ENCODE results near the gene NFATC3.
A peak's percentile ranks its signal among the peaks of the same experiment; 100 is the strongest.
"Not testable (repeated sequence)": the region's sequence is repeated elsewhere in the genome, so short reads cannot be mapped to it uniquely, and the experiment has no call there.

NFATC3 gene

DNA sequence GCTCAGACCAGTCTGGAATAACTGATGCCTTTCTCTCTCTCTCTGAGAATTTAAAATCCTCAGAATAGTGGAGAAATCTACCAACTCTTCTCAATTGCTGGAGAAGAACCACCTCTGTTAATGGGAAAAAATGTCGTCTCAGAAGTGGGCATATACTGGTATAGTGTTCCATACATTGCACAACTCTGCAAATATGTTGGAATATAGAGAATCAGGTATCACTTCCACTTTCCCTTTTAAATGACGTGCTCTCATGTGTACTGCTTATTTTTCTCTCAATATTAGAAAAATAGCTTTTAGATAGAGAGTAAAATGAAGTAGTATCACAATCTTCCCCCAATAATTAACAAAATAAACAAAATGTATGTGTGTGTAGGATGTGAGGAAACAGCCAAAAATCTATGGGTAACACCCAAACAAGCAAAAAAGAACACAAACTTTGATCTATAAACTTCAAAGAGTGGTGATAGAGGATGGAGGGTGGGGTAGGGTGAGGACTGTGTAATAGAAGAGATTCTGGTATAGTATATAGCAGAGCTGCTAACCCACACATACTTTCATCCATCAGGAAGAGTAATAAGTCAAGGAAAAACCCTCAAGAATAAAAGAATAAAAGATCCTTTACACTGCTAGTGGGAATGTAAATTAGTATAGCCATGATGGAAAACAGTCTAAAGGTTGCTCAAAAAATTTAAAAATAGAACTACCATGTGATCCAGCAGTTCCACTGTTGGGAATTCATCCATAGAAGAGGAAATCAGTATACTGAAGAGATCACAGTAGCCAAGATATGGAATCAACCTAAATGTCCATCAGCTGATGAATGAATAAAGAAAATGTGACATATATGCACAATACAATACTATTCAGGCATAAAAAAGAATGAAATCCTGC lies 46.9 kb downstream of the NFATC3 start:
- peaks cover 0 to 13% of the 10 kb centered on the region in 2 donors for H3K4me1 ChIP-seq (ENCODE audit: control insufficient read depth in 1 of 2, insufficient read depth in 2 of 2, low read length in 2 of 2)
- H3K27me3 ChIP-seq (ENCODE audit: low read depth, low read length): no peaks in the 10 kb centered on the region
- no peaks in the 10 kb centered on the region for H3K9me3 ChIP-seq (ENCODE audit: control insufficient read depth in 1 of 2, low read length in 2 of 2)
- no peaks in the 10 kb centered on the region for H3K36me3 ChIP-seq (ENCODE audit: control insufficient read depth in 1 of 2, insufficient read depth in 2 of 2, low read length in 2 of 2)
- no peak overlapping the region for H3K27ac ChIP-seq (ENCODE audit: low read length)
- no peak overlapping the region for H3K4me3 ChIP-seq (ENCODE audit: low read depth in 1 of 2, low read length in 2 of 2)

- H3K27ac ChIP-seq (ENCODE audit: low read length); H3K36me3 ChIP-seq (ENCODE audit: control insufficient read depth in 1 of 2, insufficient read depth in 2 of 2, low read length in 2 of 2); H3K4me3 ChIP-seq (ENCODE audit: low read depth in 1 of 2, low read length in 2 of 2); H3K27me3 ChIP-seq (ENCODE audit: low read depth, low read length); H3K9me3 ChIP-seq (ENCODE audit: control insufficient read depth in 1 of 2, low read length in 2 of 2): not testable (repeated sequence)
- peaks cover 0 to 13% of the 10 kb centered on the region in 2 donors for H3K4me1 ChIP-seq (ENCODE audit: control insufficient read depth in 1 of 2, insufficient read depth in 2 of 2, low read length in 2 of 2)
Observed at GRCh38 chr16:68133000-68133399, 47.8 kb downstream of the NFATC3 start.

DNA sequence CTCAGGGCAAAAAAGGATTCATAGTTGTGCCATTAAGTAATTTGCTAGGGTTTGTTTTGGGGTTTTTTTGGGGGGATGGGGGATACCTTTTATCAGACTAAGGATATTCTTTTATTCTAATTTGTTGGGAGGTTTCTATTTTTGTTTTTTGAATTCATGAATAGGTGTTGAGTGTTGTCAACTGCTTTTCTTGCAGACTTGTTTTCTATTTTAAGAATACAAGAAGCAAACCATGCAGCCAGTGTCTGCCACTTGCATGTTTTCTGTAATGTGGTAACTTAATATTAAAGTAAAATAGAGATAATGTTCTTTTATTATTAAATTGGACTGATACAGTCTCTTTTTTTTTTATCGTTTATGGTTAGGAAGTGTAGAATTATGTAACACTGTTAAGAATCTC lies 49.5 kb downstream of the NFATC3 start:
- no peaks in the 10 kb centered on the region for H3K27me3 ChIP-seq (ENCODE audit: low read depth, low read length)
- H3K27ac ChIP-seq (ENCODE audit: low read length): no peak overlapping the region
- peaks cover 0 to 8% of the 10 kb centered on the region in 2 donors for H3K4me1 ChIP-seq (ENCODE audit: control insufficient read depth in 1 of 2, insufficient read depth in 2 of 2, low read length in 2 of 2)
- H3K36me3 ChIP-seq (ENCODE audit: control insufficient read depth in 1 of 2, insufficient read depth in 2 of 2, low read length in 2 of 2): no peaks in the 10 kb centered on the region
- no peaks in the 10 kb centered on the region for H3K9me3 ChIP-seq (ENCODE audit: control insufficient read depth in 1 of 2, low read length in 2 of 2)
- H3K4me3 ChIP-seq (ENCODE audit: low read depth in 1 of 2, low read length in 2 of 2): no peak overlapping the region

- H3K27ac ChIP-seq (ENCODE audit: low read length): no peak overlapping the region
- no peak overlapping the region for H3K4me3 ChIP-seq (ENCODE audit: low read depth in 1 of 2, low read length in 2 of 2)
- no peaks in the 10 kb centered on the region for H3K27me3 ChIP-seq (ENCODE audit: low read depth, low read length)
- H3K9me3 ChIP-seq (ENCODE audit: control insufficient read depth in 1 of 2, low read length in 2 of 2): no peaks in the 10 kb centered on the region
- peaks cover 0 to 13% of the 10 kb centered on the region in 2 donors for H3K4me1 ChIP-seq (ENCODE audit: control insufficient read depth in 1 of 2, insufficient read depth in 2 of 2, low read length in 2 of 2)
- H3K36me3 ChIP-seq (ENCODE audit: control insufficient read depth in 1 of 2, insufficient read depth in 2 of 2, low read length in 2 of 2): no peaks in the 10 kb centered on the region
Observed at GRCh38 chr16:68136515-68136914, 51.3 kb downstream of the NFATC3 start.

GRCh38 chr16:68144008-68144407 lies 58.8 kb downstream of the NFATC3 start:
- Histone ChIP-seq H3K9me3 (ENCODE audit: control insufficient read depth in 1 of 2, low read length in 2 of 2) (no peaks in the 10 kb centered on the region), H3K27ac (ENCODE audit: low read length) (no peak overlapping the region), H3K27me3 (ENCODE audit: low read depth, low read length) (no peaks in the 10 kb centered on the region), H3K4me3 (ENCODE audit: low read depth in 1 of 2, low read length in 2 of 2) (no peak overlapping the region), H3K36me3 (ENCODE audit: control insufficient read depth in 1 of 2, insufficient read depth in 2 of 2, low read length in 2 of 2) (peaks cover 0 to 4% of the 10 kb centered on the region in 2 donors), H3K4me1 (ENCODE audit: control insufficient read depth in 1 of 2, insufficient read depth in 2 of 2, low read length in 2 of 2) (peaks cover 8 to 38% of the 10 kb centered on the region in 2 donors)

DNA sequence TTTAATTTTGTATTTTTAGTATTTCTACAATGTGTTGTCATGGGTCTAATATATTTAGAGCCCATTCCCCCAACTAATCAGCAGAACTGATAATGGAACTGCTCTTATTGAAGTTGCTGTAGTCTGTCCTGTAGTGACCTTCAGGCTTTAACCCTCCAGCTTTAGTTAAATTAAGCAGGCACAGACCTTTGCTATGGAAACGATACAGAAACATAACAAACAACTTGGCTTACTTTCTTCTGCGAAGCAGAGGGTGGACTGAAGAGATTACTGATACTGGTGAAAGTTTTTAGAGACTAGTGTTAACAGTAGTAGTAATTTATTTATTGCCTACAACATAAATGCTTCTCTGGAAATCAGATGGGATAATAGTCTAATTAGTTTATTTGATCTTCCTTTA lies 61.4 kb downstream of the NFATC3 start:
- Histone ChIP-seq H3K4me1 (ENCODE audit: control insufficient read depth in 1 of 2, insufficient read depth in 2 of 2, low read length in 2 of 2) (peaks cover 8 to 37% of the 10 kb centered on the region in 2 donors), H3K36me3 (ENCODE audit: control insufficient read depth in 1 of 2, insufficient read depth in 2 of 2, low read length in 2 of 2) (peaks cover 0 to 4% of the 10 kb centered on the region in 2 donors), H3K27ac (ENCODE audit: low read length) (no peak overlapping the region), H3K9me3 (ENCODE audit: control insufficient read depth in 1 of 2, low read length in 2 of 2) (no peaks in the 10 kb centered on the region), H3K27me3 (ENCODE audit: low read depth, low read length) (no peaks in the 10 kb centered on the region), H3K4me3 (ENCODE audit: low read depth in 1 of 2, low read length in 2 of 2) (peak overlapping the region in 1 of 2 donors; percentile 14)

DNA sequence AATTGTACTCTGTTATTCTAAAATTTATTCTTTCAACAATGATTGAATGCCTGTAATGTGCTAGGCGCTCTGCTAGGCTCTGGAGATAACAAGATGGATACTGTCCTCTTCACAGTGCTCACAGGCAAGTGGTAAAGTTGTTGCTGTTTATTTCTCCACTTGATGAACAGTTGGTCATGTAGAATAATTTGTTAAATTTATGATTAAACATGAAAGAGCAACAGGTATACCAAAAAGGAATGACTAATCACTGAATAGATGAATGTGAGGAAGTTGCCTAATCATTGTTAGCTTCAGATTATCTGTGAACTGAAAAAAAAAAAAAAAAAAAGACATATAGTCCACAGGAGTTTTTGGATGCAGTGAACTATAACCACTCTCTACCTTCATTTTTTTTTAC lies 62.3 kb downstream of the NFATC3 start:
- Histone ChIP-seq H3K9me3 (ENCODE audit: control insufficient read depth in 1 of 2, low read length in 2 of 2) (no peaks in the 10 kb centered on the region), H3K4me1 (ENCODE audit: control insufficient read depth in 1 of 2, insufficient read depth in 2 of 2, low read length in 2 of 2) (peaks cover 8 to 37% of the 10 kb centered on the region in 2 donors), H3K4me3 (ENCODE audit: low read depth in 1 of 2, low read length in 2 of 2) (no peak overlapping the region), H3K36me3 (ENCODE audit: control insufficient read depth in 1 of 2, insufficient read depth in 2 of 2, low read length in 2 of 2) (peaks cover 0 to 4% of the 10 kb centered on the region in 2 donors), H3K27ac (ENCODE audit: low read length) (no peak overlapping the region), H3K27me3 (ENCODE audit: low read depth, low read length) (no peaks in the 10 kb centered on the region)

DNA sequence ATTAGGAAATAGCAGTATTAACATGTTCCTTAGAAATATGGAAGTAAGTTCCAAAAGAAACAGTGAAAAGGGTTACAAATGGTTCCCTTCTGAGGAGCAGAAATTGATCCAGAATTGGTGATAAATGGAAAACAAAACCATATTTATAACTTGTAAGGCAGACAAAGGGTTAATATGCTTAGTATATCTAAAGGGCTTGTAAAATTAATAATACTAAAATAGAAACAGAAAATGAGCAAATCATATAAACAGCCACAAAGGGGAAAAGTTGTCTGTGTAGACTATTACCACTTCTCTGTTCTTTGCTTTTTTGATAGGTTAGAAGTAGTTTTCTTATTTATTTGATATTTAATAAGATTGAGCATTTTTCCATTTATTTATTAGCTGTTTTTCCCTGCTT lies 64.4 kb downstream of the NFATC3 start:
- Histone ChIP-seq H3K9me3 (ENCODE audit: control insufficient read depth in 1 of 2, low read length in 2 of 2) (no peaks in the 10 kb centered on the region), H3K36me3 (ENCODE audit: control insufficient read depth in 1 of 2, insufficient read depth in 2 of 2, low read length in 2 of 2) (peaks cover 0 to 4% of the 10 kb centered on the region in 2 donors), H3K4me3 (ENCODE audit: low read depth in 1 of 2, low read length in 2 of 2) (no peak overlapping the region), H3K27me3 (ENCODE audit: low read depth, low read length) (no peaks in the 10 kb centered on the region), H3K27ac (ENCODE audit: low read length) (no peak overlapping the region), H3K4me1 (ENCODE audit: control insufficient read depth in 1 of 2, insufficient read depth in 2 of 2, low read length in 2 of 2) (peaks cover 8 to 37% of the 10 kb centered on the region in 2 donors)

GRCh38 chr16:68155425-68155824 lies 70.3 kb downstream of the NFATC3 start:
- Histone ChIP-seq H3K27ac (ENCODE audit: low read length) (no peak overlapping the region), H3K4me1 (ENCODE audit: control insufficient read depth in 1 of 2, insufficient read depth in 2 of 2, low read length in 2 of 2) (no peaks in the 10 kb centered on the region), H3K36me3 (ENCODE audit: control insufficient read depth in 1 of 2, insufficient read depth in 2 of 2, low read length in 2 of 2) (peaks cover 10 to 11% of the 10 kb centered on the region in 2 donors), H3K9me3 (ENCODE audit: control insufficient read depth in 1 of 2, low read length in 2 of 2) (no peaks in the 10 kb centered on the region), H3K27me3 (ENCODE audit: low read depth, low read length) (no peaks in the 10 kb centered on the region), H3K4me3 (ENCODE audit: low read depth in 1 of 2, low read length in 2 of 2) (no peak overlapping the region)

DNA sequence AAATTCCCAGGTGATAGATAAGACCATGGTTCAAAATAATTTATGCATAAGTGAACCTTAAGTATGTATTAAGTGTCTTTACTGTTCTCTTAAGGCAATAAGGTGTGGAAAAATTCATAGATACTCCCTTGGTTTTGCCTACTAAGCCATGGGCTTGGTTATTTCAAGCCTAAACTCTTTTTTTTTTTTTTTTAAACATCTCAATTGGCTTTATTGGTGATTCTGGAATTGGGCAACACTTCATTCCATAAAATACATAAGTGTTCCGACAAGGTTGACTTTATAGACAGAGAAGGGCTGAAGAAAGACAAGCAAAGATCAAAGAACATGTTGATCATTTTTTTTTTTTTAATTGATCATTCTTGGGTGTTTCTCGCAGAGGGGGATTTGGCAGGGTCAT lies 77.2 kb downstream of the NFATC3 start:
- peaks cover 14 to 17% of the 10 kb centered on the region in 2 donors for H3K36me3 ChIP-seq (ENCODE audit: control insufficient read depth in 1 of 2, insufficient read depth in 2 of 2, low read length in 2 of 2)

GRCh38 chr16:68163275-68163674 lies 78.1 kb downstream of the NFATC3 start:
- peaks cover 15 to 19% of the 10 kb centered on the region in 2 donors for H3K36me3 ChIP-seq (ENCODE audit: control insufficient read depth in 1 of 2, insufficient read depth in 2 of 2, low read length in 2 of 2)
- not testable (repeated sequence) for H3K4me1 ChIP-seq (ENCODE audit: control insufficient read depth in 1 of 2, insufficient read depth in 2 of 2, low read length in 2 of 2); H3K9me3 ChIP-seq (ENCODE audit: control insufficient read depth in 1 of 2, low read length in 2 of 2); H3K27ac ChIP-seq (ENCODE audit: low read length); H3K4me3 ChIP-seq (ENCODE audit: low read depth in 1 of 2, low read length in 2 of 2); H3K27me3 ChIP-seq (ENCODE audit: low read depth, low read length)

More for the DNA sequence above, 77.2 kb downstream of the NFATC3 start:
- H3K27me3 ChIP-seq (ENCODE audit: low read depth, low read length): no peaks in the 10 kb centered on the region
- no peaks in the 10 kb centered on the region for H3K9me3 ChIP-seq (ENCODE audit: control insufficient read depth in 1 of 2, low read length in 2 of 2)
- H3K4me1 ChIP-seq (ENCODE audit: control insufficient read depth in 1 of 2, insufficient read depth in 2 of 2, low read length in 2 of 2): no peaks in the 10 kb centered on the region
- no peak overlapping the region for H3K27ac ChIP-seq (ENCODE audit: low read length)
- H3K4me3 ChIP-seq (ENCODE audit: low read depth in 1 of 2, low read length in 2 of 2): no peak overlapping the region

Measured in muscle layer of duodenum (tissue), 2 donors.